Karpas-422 (cell line): Measurements from ENCODE around the gene FNTB. TPM values are rescaled to one million over a fixed set of nuclear protein-coding genes. Genes with fewer than 3 reads are reported as not detected.
A peak's percentile ranks its signal among the peaks of the same experiment; 100 is the strongest.

ENCODE experiments used
- DNase-seq: peaks from one replicate; pipeline ENCODE4 v3.0.0-alpha.2; 2015
- H2AFZ ChIP-seq: fragments of 200-600 bp; sonication (generic); 2 replicates; pipeline ENCODE4 v1.6.1; 2014; ENCODE audit warnings: antibody characterized with exemption, low read length, mixed read lengths
- H3K27ac ChIP-seq: fragments of 200-600 bp; sonication (generic); 2 replicates; pipeline ENCODE4 v1.5.1; 2014; ENCODE audit warnings: mild to moderate bottlenecking, low read length, moderate library complexity
- H3K27me3 ChIP-seq: fragments of 200-600 bp; sonication (generic); 2 replicates; pipeline ENCODE4 v1.6.1; 2014; ENCODE audit warnings: low read length, mixed read lengths
- H3K36me3 ChIP-seq: fragments of 200-600 bp; sonication (generic); 2 replicates; pipeline ENCODE4 v1.6.1; 2014; ENCODE audit warnings: low read length, mixed read lengths; ENCODE audit not compliant: insufficient read depth
- H3K4me1 ChIP-seq: fragments of 200-600 bp; sonication (generic); 2 replicates; pipeline ENCODE4 v1.6.1; 2014; ENCODE audit warnings: mild to moderate bottlenecking, low read length, mixed read lengths
- H3K4me2 ChIP-seq: fragments of 200-600 bp; sonication (generic); 2 replicates; pipeline ENCODE4 v1.6.1; 2014; ENCODE audit warnings: low read length, low read depth, mild to moderate bottlenecking; ENCODE audit not compliant: poor library complexity, severe bottlenecking
- H3K4me3 ChIP-seq: fragments of 200-600 bp; sonication (generic); 2 replicates; pipeline ENCODE4 v1.5.1; 2014; ENCODE audit warnings: mild to moderate bottlenecking, antibody characterized with exemption, low read length, mixed read lengths
- H3K79me2 ChIP-seq: fragments of 200-600 bp; sonication (generic); 2 replicates; pipeline ENCODE4 v1.6.1; 2014; ENCODE audit warnings: mild to moderate bottlenecking, low read length, mixed read lengths
- H3K9ac ChIP-seq: fragments of 200-600 bp; sonication (generic); 2 replicates; pipeline ENCODE4 v1.6.0; 2014; ENCODE audit warnings: low read length
- H3K9me2 ChIP-seq: fragments of 200-600 bp; sonication (generic), shearing (Covaris generic); replicated peaks from 2 replicates; pipeline ENCODE4 v1.6.0; 2014; ENCODE audit warnings: mild to moderate bottlenecking, low read length, moderate library complexity; ENCODE audit not compliant: insufficient read depth
- H3K9me3 ChIP-seq: fragments of 300-700, 200-600 bp; sonication (generic); 2 replicates; pipeline ENCODE4 v1.6.1; 2014; ENCODE audit warnings: low read length, mixed read lengths
- H4K20me1 ChIP-seq: fragments of 200-600 bp; sonication (generic); 2 replicates; pipeline ENCODE4 v1.6.1; 2014; ENCODE audit warnings: mild to moderate bottlenecking, antibody characterized with exemption, low read length, low read depth; ENCODE audit not compliant: insufficient read depth
- total RNA-seq: library from RNA; depleted of rRNA; stranded (reverse); fragments of >200 nt; shearing (Covaris generic); gene quantifications from 2 replicates; pipeline ENCODE4 v1.2.3, GENCODE V29; 2014; ENCODE audit warnings: low replicate concordance

FNTB gene
- total RNA-seq, 1 experiment from 2014 or later = 16.0 TPM

DNA sequence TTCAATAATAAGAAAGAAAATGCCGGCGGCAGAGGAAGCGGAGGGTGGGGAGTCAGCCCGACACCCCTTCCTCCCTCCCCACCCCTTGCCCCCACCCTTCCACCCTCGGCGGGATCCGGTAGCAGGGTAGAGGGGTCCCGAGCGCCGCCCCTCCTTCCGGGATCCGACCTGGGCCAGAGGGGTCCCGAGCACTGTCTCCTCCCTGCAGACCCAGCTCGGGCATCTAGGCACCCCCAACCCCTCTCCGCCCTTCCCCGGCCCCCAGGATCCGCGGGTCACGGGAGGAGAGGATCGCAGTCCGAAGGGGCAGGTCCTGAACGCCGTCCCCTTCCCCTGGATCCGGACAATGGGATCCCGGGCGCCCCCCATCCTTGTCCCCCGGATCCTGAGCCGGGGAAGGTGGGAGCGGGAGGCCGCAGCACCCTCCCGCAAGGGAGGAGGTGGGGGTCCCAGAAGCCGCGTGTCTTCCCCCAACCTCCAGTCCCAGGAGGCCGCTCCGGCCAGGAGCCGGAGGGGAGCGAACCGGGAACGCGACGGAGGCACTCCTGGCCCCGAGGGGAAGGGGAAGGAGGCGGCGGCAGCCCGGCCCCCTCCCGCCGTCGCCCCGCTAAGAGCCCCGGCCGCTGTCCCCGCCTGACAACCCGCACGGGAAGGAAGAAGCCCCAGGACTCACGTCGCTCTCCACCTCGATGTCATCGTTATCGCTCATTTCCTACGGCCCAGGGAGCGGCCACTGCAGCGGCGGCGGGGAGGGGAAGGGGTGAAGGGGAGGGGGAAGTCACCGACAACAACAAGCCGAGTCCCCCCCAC, 115.1 kb downstream of the FNTB start:
- Histone ChIP-seq H3K36me3 (peaks cover 26% of the 10 kb centered on the region), H3K9ac (peak overlapping the region; percentile 95), H3K9me2 (no peaks in the 10 kb centered on the region), H3K4me3 (peak overlapping the region; percentile 89), H3K27me3 (no peaks in the 10 kb centered on the region), H3K4me1 (peaks cover 39% of the 10 kb centered on the region), H3K27ac (peak overlapping the region; percentile 68), H4K20me1 (no peaks in the 10 kb centered on the region), H2AFZ (peak overlapping the region; percentile 41; the same call in 1 of the 2 replicates), H3K4me2 (peak overlapping the region; percentile 98), H3K79me2 (peaks cover 52% of the 10 kb centered on the region), H3K9me3 (no peaks in the 10 kb centered on the region)
- DNase-seq = peak; percentile 77

DNA sequence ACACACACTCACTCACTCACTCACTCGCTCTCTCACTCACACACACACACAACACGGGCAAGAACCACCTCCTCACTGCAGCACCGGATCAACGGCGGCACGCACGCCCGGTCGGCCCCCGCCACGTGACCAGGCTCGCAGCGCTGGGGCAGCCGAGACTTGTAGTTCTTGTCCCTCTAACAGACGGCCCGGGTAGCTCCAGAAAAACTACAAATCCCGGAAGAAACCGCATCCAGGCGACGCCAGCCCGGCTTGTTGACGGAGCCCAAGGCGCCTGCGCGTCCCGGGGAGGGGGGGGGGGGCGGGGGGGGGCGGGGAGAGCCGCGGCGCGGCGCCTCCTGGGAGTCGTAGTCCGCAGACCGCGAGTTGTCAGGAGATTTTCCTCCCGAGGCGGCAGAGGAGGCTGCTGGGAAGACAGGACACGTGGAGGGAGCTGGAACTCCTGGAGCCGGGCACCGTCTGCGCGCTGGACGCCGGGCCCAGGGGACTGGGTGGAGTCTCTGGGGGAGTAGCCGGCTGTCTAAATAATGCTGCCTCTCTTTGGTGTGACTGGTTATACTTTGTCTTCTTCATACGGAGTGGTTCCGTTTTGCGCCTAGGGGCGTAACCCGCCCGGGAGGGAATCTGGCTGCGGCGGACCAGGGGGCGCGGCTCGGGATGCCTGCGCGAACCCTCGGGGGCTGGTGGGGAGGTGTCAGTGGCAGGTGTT, 115.9 kb downstream of the FNTB start, which contains the start of gene MAX:
TSS of gene MAX (minus strand) at position 77 of the 709 bp plus-strand sequence. CDS start 178 bp downstream, outside the sequence.
- Histone ChIP-seq H4K20me1 (no peaks in the 10 kb centered on the region), H3K4me1 (peaks cover 41% of the 10 kb centered on the region), H3K79me2 (peaks cover 45% of the 10 kb centered on the region), H3K27me3 (no peaks in the 10 kb centered on the region), H3K36me3 (peaks cover 18% of the 10 kb centered on the region; the same call in 1 of the 2 replicates), H3K9ac (peak within 1 kb of the TSS; percentile 95), H3K27ac (peak within 1 kb of the TSS; percentile 68), H2AFZ (peak within 1 kb of the TSS; percentile 80), H3K4me2 (peak within 1 kb of the TSS; percentile 98), H3K4me3 (peak within 1 kb of the TSS; percentile 89), H3K9me3 (no peaks in the 10 kb centered on the region), H3K9me2 (no peaks in the 10 kb centered on the region)
- peak; percentile 100 for DNase-seq

DNA sequence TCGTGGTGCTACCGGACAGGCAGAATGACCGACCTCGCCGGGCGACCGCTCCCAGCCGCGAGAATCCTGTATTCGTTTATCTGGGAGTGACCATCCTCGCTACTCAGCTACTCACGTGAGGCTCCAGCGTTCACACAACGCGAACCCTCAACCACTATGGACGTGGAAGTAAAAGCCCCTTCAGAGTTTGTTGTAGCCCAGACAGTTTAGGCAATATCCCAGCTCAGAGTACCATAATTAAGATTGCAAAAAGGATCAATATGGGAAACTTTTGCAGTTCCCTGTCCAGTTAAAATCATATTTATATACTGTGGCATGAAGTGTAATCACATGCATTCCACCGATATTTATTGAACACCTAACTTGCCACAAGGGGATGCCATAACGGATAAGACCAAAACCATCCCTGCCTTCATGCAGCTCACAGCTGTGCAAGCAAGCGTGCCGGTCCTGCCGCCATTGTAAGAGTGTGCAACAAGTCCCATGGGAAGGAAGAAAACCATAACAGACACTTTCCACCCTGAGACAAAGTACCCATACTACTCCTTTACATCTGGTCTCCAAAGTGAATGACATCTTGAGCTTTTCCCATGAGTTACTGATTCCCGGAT, 116.6 kb downstream of the FNTB start:
- H3K27ac ChIP-seq = 0 out of 2 replicates have a peak overlapping the region, but pooled peaks have one; percentile 6
- H4K20me1 ChIP-seq = no peaks in the 10 kb centered on the region
- peaks cover 38% of the 10 kb centered on the region for H3K79me2 ChIP-seq
- peaks cover 38% of the 10 kb centered on the region for H3K4me1 ChIP-seq
- H3K9me3 ChIP-seq = no peaks in the 10 kb centered on the region
- peaks cover 12% of the 10 kb centered on the region; the same call in 1 of the 2 replicates for H3K36me3 ChIP-seq
- H3K9ac ChIP-seq = peak overlapping the region; percentile 68
- H3K9me2 ChIP-seq = no peaks in the 10 kb centered on the region
- H2AFZ ChIP-seq = peak overlapping the region; percentile 80
- peak overlapping the region; percentile 82 for H3K4me3 ChIP-seq
- peak; percentile 82 for DNase-seq
- H3K27me3 ChIP-seq = no peaks in the 10 kb centered on the region
- peak overlapping the region; percentile 85 for H3K4me2 ChIP-seq

DNA sequence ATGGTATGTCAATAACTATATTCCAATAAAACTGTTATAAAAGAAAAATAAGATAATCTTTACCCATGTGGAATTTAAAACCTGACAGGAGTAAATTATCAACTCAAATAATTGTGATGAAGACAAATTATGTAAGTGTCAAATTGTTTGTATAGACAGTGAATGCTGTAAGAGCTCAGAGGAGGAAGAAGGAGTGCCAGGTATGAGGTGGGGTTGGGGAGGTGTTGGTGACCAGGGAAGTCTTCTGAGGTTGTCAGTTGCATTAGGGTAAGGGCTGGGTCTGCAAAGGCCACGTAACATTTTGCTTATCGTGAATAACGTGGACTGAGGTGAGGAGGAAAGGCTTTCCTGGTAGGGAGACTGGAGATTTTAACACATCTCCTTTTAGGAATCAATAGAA, 118.1 kb downstream of the FNTB start:
- H3K9ac ChIP-seq = no peak overlapping the region
- H3K4me1 ChIP-seq = peaks cover 22% of the 10 kb centered on the region
- no peaks in the 10 kb centered on the region for H3K9me2 ChIP-seq
- H3K4me3 ChIP-seq = no peak overlapping the region
- H2AFZ ChIP-seq = no peak overlapping the region
- H3K79me2 ChIP-seq = peaks cover 23% of the 10 kb centered on the region
- H3K9me3 ChIP-seq = no peaks in the 10 kb centered on the region
- peaks cover 1% of the 10 kb centered on the region; the same call in 1 of the 2 replicates for H3K36me3 ChIP-seq
- H4K20me1 ChIP-seq = no peaks in the 10 kb centered on the region
- H3K4me2 ChIP-seq = no peak overlapping the region
- DNase-seq = no peak
- no peaks in the 10 kb centered on the region for H3K27me3 ChIP-seq
- H3K27ac ChIP-seq = no peak overlapping the region

DNA sequence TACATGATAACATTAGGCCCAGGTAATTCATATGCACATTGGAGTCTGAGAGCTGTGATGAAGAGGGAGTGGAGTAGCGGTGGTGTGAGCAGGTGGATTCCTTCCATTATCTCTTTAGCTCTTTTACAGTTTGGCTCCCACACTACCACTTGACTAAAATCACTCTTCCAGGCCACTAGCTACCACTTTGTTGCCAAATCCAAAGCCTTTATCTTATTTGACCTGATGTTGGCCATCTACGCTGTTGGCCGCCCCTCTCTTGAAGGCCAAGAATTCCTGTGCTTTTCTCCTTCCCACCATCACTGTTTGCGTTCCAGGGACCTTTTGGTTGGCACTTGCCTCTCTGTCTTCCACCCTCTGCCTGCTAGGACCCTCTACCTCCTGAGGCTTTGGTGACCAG, 119.6 kb downstream of the FNTB start:
- peaks cover 10% of the 10 kb centered on the region for H3K4me1 ChIP-seq
- no peaks in the 10 kb centered on the region for H3K9me3 ChIP-seq
- no peaks in the 10 kb centered on the region for H3K27me3 ChIP-seq
- peaks cover 9% of the 10 kb centered on the region for H3K79me2 ChIP-seq
- H3K4me3 ChIP-seq = no peak overlapping the region
- no peak overlapping the region for H3K9ac ChIP-seq
- H4K20me1 ChIP-seq = no peaks in the 10 kb centered on the region
- H3K27ac ChIP-seq = no peak overlapping the region
- no peak overlapping the region for H2AFZ ChIP-seq
- no peak for DNase-seq
- no peak overlapping the region for H3K4me2 ChIP-seq
- H3K9me2 ChIP-seq = no peaks in the 10 kb centered on the region
- no peaks in the 10 kb centered on the region for H3K36me3 ChIP-seq

DNA sequence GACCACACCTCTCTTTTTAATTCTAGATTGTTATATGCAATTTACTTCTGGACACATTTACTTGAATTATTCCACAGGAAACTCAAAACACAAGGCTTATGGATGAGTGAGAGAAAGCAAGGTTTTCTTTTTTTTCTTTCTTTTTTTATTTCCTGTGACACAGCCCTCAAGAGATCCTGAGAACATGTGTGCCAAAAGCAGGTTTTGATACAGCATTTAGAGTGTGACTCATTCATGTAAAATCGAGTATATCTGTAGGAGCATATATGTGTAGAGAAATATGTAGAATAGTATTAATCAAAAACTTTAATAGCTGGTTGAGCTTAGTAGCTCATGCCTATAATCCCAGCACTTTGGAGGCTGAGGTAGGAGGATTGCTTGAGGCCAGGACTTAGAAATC, 120.0 kb downstream of the FNTB start:
- no peak for DNase-seq
- H3K9ac ChIP-seq = no peak overlapping the region
- H3K9me2 ChIP-seq = no peaks in the 10 kb centered on the region
- H3K4me2 ChIP-seq = no peak overlapping the region
- H3K27ac ChIP-seq = no peak overlapping the region
- H4K20me1 ChIP-seq = no peaks in the 10 kb centered on the region
- H3K4me3 ChIP-seq = no peak overlapping the region
- no peaks in the 10 kb centered on the region for H3K9me3 ChIP-seq
- H2AFZ ChIP-seq = no peak overlapping the region
- peaks cover 5% of the 10 kb centered on the region for H3K79me2 ChIP-seq
- peaks cover 10% of the 10 kb centered on the region for H3K4me1 ChIP-seq
- H3K36me3 ChIP-seq = no peaks in the 10 kb centered on the region
- no peaks in the 10 kb centered on the region for H3K27me3 ChIP-seq

DNA sequence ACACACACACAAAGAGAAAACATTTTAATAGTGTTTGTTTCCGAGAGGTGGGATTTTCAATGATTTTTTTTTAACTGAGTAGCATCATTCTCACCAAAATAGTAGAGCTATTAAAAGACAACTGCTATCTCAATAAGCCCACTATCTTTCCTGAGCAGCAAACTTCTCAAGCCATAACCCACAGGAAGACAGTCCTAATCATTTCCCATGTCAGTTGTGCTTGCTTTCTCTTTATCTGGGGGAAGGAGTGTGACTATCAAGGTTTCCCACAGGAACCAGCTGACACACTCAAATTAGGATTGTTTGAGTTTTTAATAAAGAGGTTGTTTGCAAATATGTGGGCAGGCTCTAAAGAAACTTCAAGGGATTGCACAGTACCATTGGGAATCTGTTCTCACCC, 120.5 kb downstream of the FNTB start:
- Histone ChIP-seq H3K79me2 (peaks cover under 1% of the 10 kb centered on the region; the same call in 1 of the 2 replicates), H3K9ac (no peak overlapping the region), H3K36me3 (no peaks in the 10 kb centered on the region), H3K9me2 (no peaks in the 10 kb centered on the region), H3K4me3 (no peak overlapping the region), H3K4me2 (no peak overlapping the region), H2AFZ (no peak overlapping the region), H4K20me1 (no peaks in the 10 kb centered on the region), H3K9me3 (no peaks in the 10 kb centered on the region), H3K27me3 (no peaks in the 10 kb centered on the region), H3K4me1 (peaks cover 10% of the 10 kb centered on the region), H3K27ac (no peak overlapping the region)
- no peak for DNase-seq

DNA sequence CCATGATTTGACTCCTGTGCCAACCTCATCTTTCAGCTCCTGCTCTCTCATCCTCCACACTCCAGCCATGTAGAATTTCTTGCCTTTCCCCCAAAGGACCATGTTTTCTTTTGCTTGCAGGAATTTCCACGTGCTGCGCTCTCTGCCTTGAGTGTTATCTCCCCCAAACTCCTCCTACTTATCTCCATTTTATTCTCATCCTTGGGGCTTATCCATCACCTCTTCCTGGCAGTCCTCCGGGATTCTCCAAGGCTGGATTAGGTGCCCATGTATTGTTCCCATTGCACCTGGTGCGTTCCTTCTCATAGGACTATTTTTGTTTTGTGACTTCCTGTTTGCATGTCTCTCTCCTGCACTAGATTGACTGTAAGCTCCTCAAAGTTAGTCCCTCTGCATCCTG, 122.7 kb downstream of the FNTB start:
- Histone ChIP-seq H3K9ac (no peak overlapping the region), H3K9me2 (no peaks in the 10 kb centered on the region), H3K79me2 (no peaks in the 10 kb centered on the region), H3K4me3 (no peak overlapping the region), H3K27ac (no peak overlapping the region), H3K4me1 (peaks cover 13% of the 10 kb centered on the region), H3K4me2 (no peak overlapping the region), H3K36me3 (no peaks in the 10 kb centered on the region), H4K20me1 (no peaks in the 10 kb centered on the region), H3K9me3 (no peaks in the 10 kb centered on the region), H2AFZ (no peak overlapping the region), H3K27me3 (no peaks in the 10 kb centered on the region)
- no peak for DNase-seq
